ENCODE measurements around the gene FAM32A. TPM values are rescaled to one million over a fixed set of nuclear protein-coding genes. Genes with fewer than 3 reads are reported as not detected.
"Not testable (repeated sequence)": the region's sequence is repeated elsewhere in the genome, so short reads cannot be mapped to it uniquely, and the experiment has no call there.

FAM32A gene
- total RNA-seq, 1 experiment from 2014 or later = 44.6 TPM

GRCh38 chr19:16175954-16176353, 9.3 kb upstream of the FAM32A start:
- Histone ChIP-seq H3K27ac (ENCODE audit: low read length) (no peak overlapping the region), H3K36me3 (ENCODE audit: control insufficient read depth, insufficient read depth, low read length) (no peaks in the 10 kb centered on the region), H3K4me3 (ENCODE audit: low read depth in 2 of 2, low read length in 2 of 2) (no peak overlapping the region), H3K4me1 (ENCODE audit: control insufficient read depth, insufficient read depth, low read length) (no peaks in the 10 kb centered on the region), H3K27me3 (ENCODE audit: control insufficient read depth, insufficient read depth, low read length) (no peaks in the 10 kb centered on the region), H3K9me3 (ENCODE audit: control insufficient read depth, insufficient read depth, low read depth, low read length) (no peaks in the 10 kb centered on the region)
- DNase-seq (ENCODE audit: low read depth, low spot score) = no peak
- BruUV-seq (replicated peaks) = no TSS peak
- no peak for ATAC-seq
- in situ Hi-C loops (cut with HindIII; ENCODE audit: low pct_unique_long_range_greater_than_20kb, low sequenced_read_pairs) (no loop called here), intact Hi-C loops (cut with micrococcal nuclease; ENCODE audit: unreplicated experiment) (no loop called here)
- TF ChIP-seq POLR2AphosphoS5 (IDR thresholded peaks at IDR 0.05; ENCODE audit: low read depth, low read length) (no peak), SIN3A (IDR thresholded peaks at IDR 0.05; ENCODE audit: borderline replicate concordance, insufficient read depth, low read depth, low read length) (no peak), CTCF (IDR thresholded peaks at IDR 0.05) (no peak), TCF7L2 (IDR thresholded peaks at IDR 0.05; ENCODE audit: low read depth, low read length) (no peak), REST (IDR thresholded peaks at IDR 0.05; ENCODE audit: insufficient read depth in 1 of 2, low read depth in 2 of 2, low read length in 1 of 2) (no peak)
- ChIA-PET CTCF (no interaction called here), POLR2A (interaction anchor here (0.5 kb wide), 1 partner anchor 108 kb away, joined by 11 read pairs; no protein-coding TSS in a partner anchor)

- H3K27me3 ChIP-seq (ENCODE audit: control insufficient read depth, insufficient read depth, low read length); POLR2A ChIA-PET; ATAC-seq; H3K4me3 ChIP-seq (ENCODE audit: low read depth in 2 of 2, low read length in 2 of 2); H3K9me3 ChIP-seq (ENCODE audit: control insufficient read depth, insufficient read depth, low read depth, low read length); intact Hi-C loops (cut with micrococcal nuclease; ENCODE audit: unreplicated experiment); CTCF ChIA-PET; H3K27ac ChIP-seq (ENCODE audit: low read length); H3K36me3 ChIP-seq (ENCODE audit: control insufficient read depth, insufficient read depth, low read length); in situ Hi-C loops (cut with HindIII; ENCODE audit: low pct_unique_long_range_greater_than_20kb, low sequenced_read_pairs); BruUV-seq (replicated peaks); DNase-seq (ENCODE audit: low read depth, low spot score); H3K4me1 ChIP-seq (ENCODE audit: control insufficient read depth, insufficient read depth, low read length): not testable (repeated sequence)
Observed at GRCh38 chr19:16178866-16179265, 6.3 kb upstream of the FAM32A start.

GRCh38 chr19:16180611-16181010, 4.6 kb upstream of the FAM32A start:
- BruUV-seq (replicated peaks) = no TSS peak
- TF ChIP-seq REST (IDR thresholded peaks at IDR 0.05; ENCODE audit: insufficient read depth in 1 of 2, low read depth in 2 of 2, low read length in 1 of 2) (no peak), TCF7L2 (IDR thresholded peaks at IDR 0.05; ENCODE audit: low read depth, low read length) (no peak), SIN3A (IDR thresholded peaks at IDR 0.05; ENCODE audit: borderline replicate concordance, insufficient read depth, low read depth, low read length) (no peak), POLR2AphosphoS5 (IDR thresholded peaks at IDR 0.05; ENCODE audit: low read depth, low read length) (no peak), CTCF (IDR thresholded peaks at IDR 0.05) (no peak)
- intact Hi-C loops (cut with micrococcal nuclease; ENCODE audit: unreplicated experiment) = loop anchor here (5.0 kb wide), 1 partner anchor 138 kb away; no protein-coding TSS in a partner anchor

More at GRCh38 chr19:16180611-16181010, 4.6 kb upstream of the FAM32A start:
- DNase-seq (ENCODE audit: low read depth, low spot score) (no peak), ATAC-seq (no peak)
- in situ Hi-C loops (cut with HindIII; ENCODE audit: low pct_unique_long_range_greater_than_20kb, low sequenced_read_pairs) = no loop called here
- Histone ChIP-seq H3K4me1 (ENCODE audit: control insufficient read depth, insufficient read depth, low read length) (no peaks in the 10 kb centered on the region; the same call in 1 of the 2 replicates), H3K9me3 (ENCODE audit: control insufficient read depth, insufficient read depth, low read depth, low read length) (no peaks in the 10 kb centered on the region), H3K36me3 (ENCODE audit: control insufficient read depth, insufficient read depth, low read length) (peaks cover 4% of the 10 kb centered on the region; the same call in 1 of the 2 replicates), H3K27ac (ENCODE audit: low read length) (no peak overlapping the region), H3K27me3 (ENCODE audit: control insufficient read depth, insufficient read depth, low read length) (no peaks in the 10 kb centered on the region), H3K4me3 (ENCODE audit: low read depth in 2 of 2, low read length in 2 of 2) (no peak overlapping the region)
- CTCF ChIA-PET = interaction anchor here (0.7 to 0.9 kb wide), 2 partner anchors 139 to 587 kb away, joined by 3 read pairs; no protein-coding TSS in a partner anchor
- POLR2A ChIA-PET = interaction anchor here (0.6 kb wide), 1 partner anchor 197 kb away, joined by 6 read pairs; no protein-coding TSS in a partner anchor
